Right cardiac atrium (tissue), 5 donors: ENCODE measurements around the gene OR13C8. TPM values are rescaled to one million over a fixed set of nuclear protein-coding genes. Genes with fewer than 3 reads are reported as not detected.
"Not testable (repeated sequence)": the region's sequence is repeated elsewhere in the genome, so short reads cannot be mapped to it uniquely, and the experiment has no call there.

Source experiments
- ATAC-seq, 2 donors: fragments of 200-7000 bp; cut with Tn5 transposase; one replicate each; pipeline versions ENCODE4 v1.8.0 to v1.9.1; 2020; ENCODE audit warnings: moderate library complexity in 2 of 2, mild to moderate bottlenecking in 1 of 2
- DNase-seq, 3 donors: peaks; one replicate each; pipeline ENCODE4 v3.0.0-alpha.2; 2020
- H3K27ac ChIP-seq: one replicate; pipeline ENCODE4 v1.5.1; 2013; ENCODE audit warnings: mild to moderate bottlenecking, low read length, control low read depth, moderate library complexity
- H3K27me3 ChIP-seq: one replicate; pipeline ENCODE4 v1.6.1; 2013; ENCODE audit not compliant: control insufficient read depth, insufficient read depth
- H3K4me1 ChIP-seq: one replicate; pipeline ENCODE4 v1.6.1; 2013; ENCODE audit warnings: low read length; ENCODE audit not compliant: control insufficient read depth, insufficient read depth
- H3K4me3 ChIP-seq: one replicate; pipeline ENCODE4 v1.5.1; 2013; ENCODE audit warnings: low read length, control low read depth
- H3K9me3 ChIP-seq: one replicate; pipeline ENCODE4 v1.6.1; 2013; ENCODE audit warnings: low read length; ENCODE audit not compliant: control insufficient read depth
- WGBS: extraction: QIAGEN DNeasy Blood & Tissue Kit; methylation state at CpG from one replicate; pipeline ENCODE4 v1.1.7; 2013; 5-methylcytosine and 5-hydroxymethylcytosine counted together
- intact Hi-C, 4 donors: fragments of 100-400 bp; cut with DNase I; formaldehyde crosslinking; loops; one replicate each; pipeline versions ENCODE4 v1.11.0 to v1.14.0; 2022 to 2023
- long read RNA-seq, 4 donors: library from polyadenylated mRNA; unstranded; transcript quantifications; one replicate each; pipeline ENCODE4 v2.0.0, GENCODE V29; 2020 to 2021
- polyA plus RNA-seq: library from polyadenylated mRNA; stranded (reverse); fragments of 200-250 nt; gene quantifications from one replicate; pipeline ENCODE4 v1.2.3, GENCODE V29; 2013
- total RNA-seq, 4 donors: library from RNA; stranded (reverse); fragmentation: NEBNext Ultra II Directional; extraction: Animal tissue kit (Norgen Biotek cat#: 25700); gene quantifications; one replicate each; pipeline ENCODE4 v1.2.1, GENCODE V29; 2021
- donor health status: healthy with polysubstance abuse.
- donor health status: DM: no; HTN: yes; CAD: no.
- donor health status: DM: no; HTN: no; CAD: no.
- donor health status: DM: no; HTN: yes; CAD: no; lungs with severe emphysema.
- donor health status: DM: yes; HTN: yes; CAD: no.

Gene OR13C8, protein sequence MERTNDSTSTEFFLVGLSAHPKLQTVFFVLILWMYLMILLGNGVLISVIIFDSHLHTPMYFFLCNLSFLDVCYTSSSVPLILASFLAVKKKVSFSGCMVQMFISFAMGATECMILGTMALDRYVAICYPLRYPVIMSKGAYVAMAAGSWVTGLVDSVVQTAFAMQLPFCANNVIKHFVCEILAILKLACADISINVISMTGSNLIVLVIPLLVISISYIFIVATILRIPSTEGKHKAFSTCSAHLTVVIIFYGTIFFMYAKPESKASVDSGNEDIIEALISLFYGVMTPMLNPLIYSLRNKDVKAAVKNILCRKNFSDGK
- total RNA-seq, result not detected
- not detected for polyA plus RNA-seq
- long read RNA-seq, donor 1, result 0 reads
- long read RNA-seq, donor 2, result 0 reads
- long read RNA-seq, donor 3, result 0 reads
- long read RNA-seq, donor 4, result 0 reads

DNA sequence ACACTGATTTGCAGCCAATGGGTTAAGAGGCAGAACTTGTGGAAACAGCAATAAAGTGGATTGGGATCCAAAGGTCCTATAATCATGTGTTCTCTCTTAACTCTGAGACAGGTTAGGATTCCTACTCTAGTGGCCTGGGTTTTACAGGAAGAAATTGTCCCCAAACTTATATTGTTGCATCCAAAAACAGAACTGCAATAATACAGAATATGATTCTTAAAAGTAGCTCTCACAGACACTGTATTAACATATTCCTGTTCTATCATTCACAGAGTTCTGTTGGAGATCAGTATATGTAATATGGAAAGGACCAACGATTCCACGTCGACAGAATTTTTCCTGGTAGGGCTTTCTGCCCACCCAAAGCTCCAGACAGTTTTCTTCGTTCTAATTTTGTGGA is at the start of gene OR13C8:
TSS of gene OR13C8 (plus strand) at position 301 of the 400 bp plus-strand sequence. CDS start at position 301, 0 bp downstream.
- no peak within 1 kb of the TSS for H3K4me3 ChIP-seq
- DNase-seq (no peak), ATAC-seq (no peak)
- 81% methylated on average over 4 of the region's 4 CpGs for WGBS
- no peak within 1 kb of the TSS for H3K27ac ChIP-seq
- no peaks in the 10 kb centered on the region for H3K9me3 ChIP-seq
- intact Hi-C loops, result no loop called here
- H3K27me3 ChIP-seq, result no peaks in the 10 kb centered on the region
- H3K4me1 ChIP-seq, result no peaks in the 10 kb centered on the region

DNA sequence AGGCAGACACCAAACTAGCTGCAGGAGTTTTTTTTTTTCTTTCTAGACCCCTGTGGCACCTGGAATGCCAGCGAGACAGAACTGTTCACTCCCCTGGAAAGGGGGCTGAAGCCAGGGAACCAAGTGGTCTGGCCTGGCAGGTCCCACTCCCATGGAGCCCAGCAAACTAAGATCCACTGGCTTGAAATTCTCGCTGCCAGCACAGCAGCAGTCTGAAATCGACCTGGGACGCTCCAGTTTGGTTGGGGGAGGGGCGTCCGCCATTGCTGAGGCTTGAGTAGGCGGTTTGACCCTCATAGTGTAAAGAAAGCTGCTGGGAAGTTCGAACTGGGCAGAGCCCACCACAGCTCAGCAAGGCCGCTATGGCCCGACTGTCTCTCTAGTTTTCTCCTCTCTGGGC is 48.7 kb upstream of the OR13C8 start:
- H3K27ac ChIP-seq, ATAC-seq, H3K27me3 ChIP-seq, H3K4me1 ChIP-seq, intact Hi-C loops, H3K9me3 ChIP-seq, H3K4me3 ChIP-seq: not testable (repeated sequence)
- peak in 1 of 3 donors; percentile 9 for DNase-seq
- 85% methylated on average over 10 of the region's 10 CpGs for WGBS

DNA sequence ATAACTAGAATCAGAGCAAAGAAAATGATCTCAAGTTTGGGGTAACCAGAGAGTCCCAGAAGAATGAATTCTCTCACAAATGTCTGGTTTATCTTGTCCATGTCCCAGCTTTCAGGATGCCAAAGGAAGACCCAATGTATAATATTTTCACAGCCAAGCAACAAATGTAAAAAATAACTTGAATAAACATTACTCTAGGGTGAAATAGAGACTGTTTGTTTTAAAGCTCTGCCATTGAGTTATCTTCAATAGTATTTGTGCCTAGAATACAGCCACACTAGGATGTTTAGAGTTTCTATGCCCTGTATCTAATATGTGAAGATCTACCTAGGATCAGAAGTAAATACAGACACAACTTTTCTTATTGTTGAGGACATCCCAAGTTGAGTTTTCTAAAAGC is 41.9 kb upstream of the OR13C8 start, which contains the start of gene OR13C4:
TSS of gene OR13C4 (minus strand) at position 101 of the 400 bp plus-strand sequence. CDS start at position 101, 0 bp downstream.
- Histone ChIP-seq H3K4me1 (no peaks in the 10 kb centered on the region), H3K27me3 (no peaks in the 10 kb centered on the region), H3K4me3 (no peak within 1 kb of the TSS), H3K9me3 (no peaks in the 10 kb centered on the region), H3K27ac (no peak within 1 kb of the TSS)
- DNase-seq (no peak), ATAC-seq (no peak)
- intact Hi-C loops, result no loop called here

- Histone ChIP-seq H3K27ac (no peak within 1 kb of the TSS), H3K27me3 (no peaks in the 10 kb centered on the region), H3K9me3 (no peaks in the 10 kb centered on the region), H3K4me1 (no peaks in the 10 kb centered on the region), H3K4me3 (no peak within 1 kb of the TSS)
- DNase-seq (no peak), ATAC-seq (no peak)
- whole genome bisulfite sequencing, result 88% methylated on average over 5 of the region's 5 CpGs
- intact Hi-C loops, result no loop called here
Measured at GRCh38 chr9:104536756-104537155, 32.2 kb upstream of the OR13C8 start, which contains the start of gene OR13C3. Gene OR13C3 (minus strand): TSS chr9:104536856. CDS start chr9:104536723, 133 bp downstream.

GRCh38 chr9:104539275-104539674 is 29.7 kb upstream of the OR13C8 start:
- WGBS, result 45% methylated on average over 1 of the region's 1 CpG
- Histone ChIP-seq H3K4me3 (no peak overlapping the region), H3K27me3 (no peaks in the 10 kb centered on the region), H3K27ac (no peak overlapping the region), H3K4me1 (no peaks in the 10 kb centered on the region), H3K9me3 (no peaks in the 10 kb centered on the region)
- intact Hi-C loops, result no loop called here
- no peak for ATAC-seq
- no peak for DNase-seq

- 87% methylated on average over 4 of the region's 4 CpGs for WGBS
- ATAC-seq (no peak), DNase-seq (no peak)
- Histone ChIP-seq H3K4me1 (no peaks in the 10 kb centered on the region), H3K9me3 (no peaks in the 10 kb centered on the region), H3K27ac (no peak overlapping the region), H3K4me3 (no peak overlapping the region), H3K27me3 (no peaks in the 10 kb centered on the region)
- intact Hi-C loops, result no loop called here
Measured at GRCh38 chr9:104544644-104545043, 24.3 kb upstream of the OR13C8 start.

- ATAC-seq, result no peak
- WGBS, result 25% methylated on average over 1 of the region's 1 CpG
- no peaks in the 10 kb centered on the region for H3K4me1 ChIP-seq
Measured at GRCh38 chr9:104553261-104553660, 15.7 kb upstream of the OR13C8 start.

GRCh38 chr9:104555521-104555920 is 13.4 kb upstream of the OR13C8 start:
- 92% methylated on average over 1 of the region's 1 CpG for WGBS
- intact Hi-C loops, result no loop called here
- ATAC-seq, result no peak

More at GRCh38 chr9:104553261-104553660, 15.7 kb upstream of the OR13C8 start:
- intact Hi-C loops, result no loop called here
- Histone ChIP-seq H3K4me3 (no peak overlapping the region), H3K9me3 (no peaks in the 10 kb centered on the region), H3K27ac (no peak overlapping the region), H3K27me3 (no peaks in the 10 kb centered on the region)
- no peak for DNase-seq

DNA sequence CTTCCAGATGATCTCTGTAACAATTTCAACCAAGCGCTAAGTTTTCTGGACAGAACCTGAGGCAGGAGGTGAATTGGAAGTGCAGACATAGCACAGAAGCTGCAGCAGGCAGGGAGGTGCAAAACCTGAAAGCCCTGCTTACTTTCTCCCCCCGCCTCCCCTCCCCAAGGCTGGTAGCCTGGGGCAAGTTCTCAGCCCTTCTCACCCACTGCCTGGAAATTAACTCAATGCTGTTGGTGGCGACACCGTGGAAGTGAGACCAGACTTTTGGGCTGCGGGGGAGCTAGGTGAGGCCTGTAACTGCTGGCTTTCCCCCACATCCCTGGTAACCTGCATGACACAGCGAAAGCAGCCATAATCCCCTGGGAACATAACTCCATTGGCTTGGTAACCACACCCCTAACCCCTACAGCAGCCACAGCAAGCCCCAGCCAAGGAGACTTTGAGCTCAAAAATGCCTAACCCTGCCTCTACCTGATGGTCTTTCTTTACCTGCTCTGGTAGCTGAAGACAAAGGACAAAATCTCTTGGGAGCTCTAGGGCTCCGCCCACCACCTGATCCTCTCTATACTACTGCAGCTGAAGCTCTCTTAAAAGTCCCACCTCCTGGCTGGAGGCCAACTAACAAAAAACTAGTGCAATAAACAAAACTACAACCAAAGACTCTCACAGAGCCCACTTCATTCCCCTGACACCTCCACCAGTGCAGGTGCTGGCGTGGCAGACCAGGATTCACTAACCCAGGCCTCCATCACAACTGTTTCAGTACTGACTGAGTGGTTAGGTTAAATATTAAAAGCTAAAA is 11.9 kb upstream of the OR13C8 start:
- H3K4me1 ChIP-seq, result no peaks in the 10 kb centered on the region
- 86% methylated on average over 8 of the region's 8 CpGs for WGBS
- no peak overlapping the region for H3K4me3 ChIP-seq
- no peaks in the 10 kb centered on the region for H3K9me3 ChIP-seq
- H3K27me3 ChIP-seq, result no peaks in the 10 kb centered on the region
- no peak for DNase-seq
- ATAC-seq, result no peak
- intact Hi-C loops, result no loop called here
- H3K27ac ChIP-seq, result no peak overlapping the region

More at GRCh38 chr9:104555521-104555920, 13.4 kb upstream of the OR13C8 start:
- no peak for DNase-seq
- Histone ChIP-seq H3K27ac (no peak overlapping the region), H3K4me3 (no peak overlapping the region), H3K4me1 (no peaks in the 10 kb centered on the region), H3K27me3 (no peaks in the 10 kb centered on the region), H3K9me3 (no peaks in the 10 kb centered on the region)

GRCh38 chr9:104564358-104564757 is 4.6 kb upstream of the OR13C8 start:
- H3K27me3 ChIP-seq, result no peaks in the 10 kb centered on the region
- ATAC-seq (no peak), DNase-seq (no peak)
- no peaks in the 10 kb centered on the region for H3K4me1 ChIP-seq
- no peak overlapping the region for H3K4me3 ChIP-seq
- WGBS, result 45% methylated on average over 1 of the region's 1 CpG
- no peaks in the 10 kb centered on the region for H3K9me3 ChIP-seq
- H3K27ac ChIP-seq, result no peak overlapping the region
- intact Hi-C loops, result no loop called here

GRCh38 chr9:104572612-104573011 is 3.6 kb downstream of the OR13C8 start:
- Histone ChIP-seq H3K27ac (no peak overlapping the region), H3K27me3 (no peaks in the 10 kb centered on the region), H3K4me3 (no peak overlapping the region), H3K9me3 (no peaks in the 10 kb centered on the region), H3K4me1 (no peaks in the 10 kb centered on the region)
- intact Hi-C loops, result no loop called here
- 54% methylated on average over 1 of the region's 1 CpG for WGBS
- no peak for ATAC-seq
- DNase-seq, result no peak
